RWPE1 (cell line): ENCODE data around the gene ASAP2.

Source experiments
- CTCF ChIA-PET: fragments of 350-600 bp; sonication (Branson Sonifier 250); formaldehyde crosslinking; extraction: SDS; loops from one replicate; lab custom pipeline; 2021; lab: Yijun Ruan, JAX
- POLR2A ChIA-PET: fragments of 400-600 bp; formaldehyde crosslinking; extraction: SDS; loops from one replicate; lab custom pipeline; 2020; ENCODE audit warnings: antibody characterized with exemption; ENCODE audit not compliant: low non-redundant PET; lab: Yijun Ruan, JAX
- DNase-seq: peaks from one replicate; pipeline ENCODE4 v3.0.0; 2012; ENCODE audit warnings: low spot score
- H3K27ac ChIP-seq: fragments of 450-650 bp; 2 replicates; pipeline ENCODE4 v1.5.1; 2017
- TF ChIP-seq, protein P1 (sequence below): fragments of 450-650 bp; conservative IDR thresholded peaks from 2 replicates; pipeline ENCODE4 v1.5.1; 2017; ENCODE audit warnings: low read depth, mild to moderate bottlenecking

The ASAP2 gene

DNA sequence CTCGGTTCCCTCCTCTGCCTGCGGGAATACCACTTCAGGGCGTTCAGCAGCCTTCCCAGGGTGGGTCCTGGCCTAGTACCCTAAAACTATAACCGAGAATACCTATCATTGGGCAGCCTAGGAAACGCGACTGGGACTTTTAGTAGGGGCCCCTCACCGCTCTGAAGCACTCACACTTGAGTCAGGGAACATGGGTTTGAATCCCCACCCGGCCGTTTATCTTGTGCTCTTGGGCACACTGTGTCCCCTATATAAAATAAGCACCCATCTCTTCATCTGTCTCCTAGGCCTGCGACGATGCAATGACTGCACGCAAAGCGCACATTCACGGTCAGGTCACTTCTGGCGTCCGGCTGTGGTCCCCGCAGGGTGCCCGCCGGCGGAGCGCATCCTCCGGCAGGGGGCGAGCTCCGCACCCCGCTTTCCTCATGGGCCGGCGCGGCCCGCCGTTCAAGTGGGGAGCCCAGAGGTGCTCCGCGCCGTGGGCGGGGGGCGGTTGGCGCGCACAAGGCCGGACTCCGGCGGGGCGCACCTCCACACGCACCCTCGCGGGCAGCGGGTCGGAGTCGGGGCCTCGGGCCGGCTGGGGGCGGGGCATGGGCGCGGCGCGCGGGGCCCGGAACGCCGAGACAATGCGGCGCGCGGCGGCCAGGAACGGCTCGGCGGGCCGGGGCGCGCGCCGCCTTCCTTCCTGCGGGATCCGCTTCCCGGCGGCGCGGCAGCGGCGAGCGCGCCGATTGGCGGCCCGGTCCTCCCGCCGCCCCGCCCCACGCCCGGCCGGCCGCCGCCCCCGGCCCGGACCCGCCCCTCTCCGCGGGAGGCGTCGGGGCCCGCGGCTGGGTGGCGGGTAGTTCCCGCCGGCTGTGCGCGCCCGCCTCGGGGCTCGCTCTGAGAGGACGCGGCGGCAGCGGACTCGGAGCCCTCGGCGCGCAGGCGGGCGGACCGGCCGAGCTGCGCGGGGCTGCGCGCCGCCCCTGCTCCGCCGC is at the start of gene ASAP2:
Gene ASAP2 (plus strand): TSS at position 850 of the 986 bp plus-strand sequence. CDS start 293 bp downstream, outside the sequence.
- H3K27ac ChIP-seq = peak within 1 kb of the TSS; percentile 89
- TF ChIP-seq, protein P1, sequence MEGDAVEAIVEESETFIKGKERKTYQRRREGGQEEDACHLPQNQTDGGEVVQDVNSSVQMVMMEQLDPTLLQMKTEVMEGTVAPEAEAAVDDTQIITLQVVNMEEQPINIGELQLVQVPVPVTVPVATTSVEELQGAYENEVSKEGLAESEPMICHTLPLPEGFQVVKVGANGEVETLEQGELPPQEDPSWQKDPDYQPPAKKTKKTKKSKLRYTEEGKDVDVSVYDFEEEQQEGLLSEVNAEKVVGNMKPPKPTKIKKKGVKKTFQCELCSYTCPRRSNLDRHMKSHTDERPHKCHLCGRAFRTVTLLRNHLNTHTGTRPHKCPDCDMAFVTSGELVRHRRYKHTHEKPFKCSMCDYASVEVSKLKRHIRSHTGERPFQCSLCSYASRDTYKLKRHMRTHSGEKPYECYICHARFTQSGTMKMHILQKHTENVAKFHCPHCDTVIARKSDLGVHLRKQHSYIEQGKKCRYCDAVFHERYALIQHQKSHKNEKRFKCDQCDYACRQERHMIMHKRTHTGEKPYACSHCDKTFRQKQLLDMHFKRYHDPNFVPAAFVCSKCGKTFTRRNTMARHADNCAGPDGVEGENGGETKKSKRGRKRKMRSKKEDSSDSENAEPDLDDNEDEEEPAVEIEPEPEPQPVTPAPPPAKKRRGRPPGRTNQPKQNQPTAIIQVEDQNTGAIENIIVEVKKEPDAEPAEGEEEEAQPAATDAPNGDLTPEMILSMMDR = peak; percentile 93
- peak; percentile 90 for DNase-seq
- ChIA-PET POLR2A (no interaction called here), CTCF (interaction anchor here (0.6 to 1.8 kb wide), 5 partner anchors 58 to 127 kb away, joined by 3 to 8 read pairs (median 4); no protein-coding TSS in a partner anchor)

DNA sequence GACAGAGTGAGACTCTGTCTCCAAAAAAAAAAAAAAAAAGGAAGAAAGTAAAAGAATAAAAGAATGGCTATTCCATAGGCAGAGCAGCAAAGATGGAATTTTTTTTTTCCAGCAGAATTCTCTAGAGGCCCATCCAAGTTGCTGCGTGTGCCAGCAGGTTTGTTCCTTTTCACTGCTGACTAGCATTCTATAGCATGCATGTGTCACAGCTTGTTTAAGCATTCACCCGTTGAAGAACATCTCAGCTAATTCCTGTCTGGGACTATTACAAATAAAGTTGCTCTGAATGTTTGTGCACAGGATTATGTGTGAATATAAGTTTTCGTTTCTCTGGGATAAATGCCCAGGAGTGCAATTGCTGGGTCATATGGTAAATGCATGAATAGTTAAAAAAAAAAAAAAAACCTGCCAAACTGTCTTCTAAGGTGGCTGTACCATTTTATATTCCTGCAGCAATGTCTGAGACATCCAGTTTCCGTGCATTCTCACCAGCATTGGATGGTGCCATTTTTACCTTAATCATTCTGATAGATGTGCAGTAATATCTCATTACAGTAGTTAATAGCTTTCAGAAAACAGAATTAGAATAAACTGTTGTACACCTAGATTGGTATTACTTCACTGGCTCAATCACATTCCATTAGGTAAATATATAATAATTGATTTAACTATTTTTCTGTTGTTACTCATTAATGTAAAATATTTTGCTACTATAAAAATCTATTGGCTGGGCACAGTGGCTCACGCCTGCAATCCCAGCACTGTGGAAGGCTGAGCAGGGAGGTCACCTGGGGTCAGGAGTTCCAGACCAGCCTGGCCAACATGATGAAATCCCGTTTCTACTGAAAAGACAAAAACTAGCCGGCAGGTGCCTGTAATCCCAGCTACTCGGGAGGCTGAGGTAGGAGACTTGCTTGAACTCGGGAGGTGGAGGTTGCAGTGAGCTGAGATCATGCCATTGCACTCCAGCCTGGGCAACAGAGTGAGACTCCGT is 47.5 kb upstream of the ASAP2 start:
- DNase-seq = peak; percentile 38
- CTCF ChIA-PET = no interaction called here
- TF ChIP-seq, protein P1 = no peak
- no peak overlapping the region for H3K27ac ChIP-seq
- POLR2A ChIA-PET = interaction anchor here (0.6 to 0.7 kb wide), 2 partner anchors 14 to 73 kb away, joined by 4 to 6 read pairs; no protein-coding TSS in a partner anchor

DNA sequence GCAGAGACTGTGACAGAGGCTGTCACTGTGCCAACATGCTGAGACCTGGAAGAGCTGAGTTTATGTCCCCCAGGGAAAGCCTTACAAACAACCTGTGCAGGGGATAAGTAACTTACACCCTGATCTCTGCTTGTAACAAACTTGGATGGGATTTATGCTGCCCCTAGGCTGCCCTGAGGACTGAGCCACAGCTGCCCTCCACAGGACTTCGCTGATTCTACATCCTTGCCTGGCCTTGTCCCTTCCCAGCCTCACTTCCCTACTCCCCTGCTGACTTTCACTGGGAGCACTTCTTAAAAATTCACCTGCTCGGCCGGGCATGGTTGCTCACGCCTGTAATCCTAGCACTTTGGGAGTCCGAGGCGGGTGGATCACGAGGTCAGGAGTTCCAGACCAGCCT is 45.9 kb upstream of the ASAP2 start:
- ChIA-PET CTCF (interaction anchor here (0.7 to 0.9 kb wide), 3 partner anchors 11 to 58 kb away, joined by 3 to 5 read pairs (median 5); no protein-coding TSS in a partner anchor), POLR2A (no interaction called here)
- DNase-seq = no peak
- H3K27ac ChIP-seq = no peak overlapping the region
- TF ChIP-seq, protein P1 = no peak

DNA sequence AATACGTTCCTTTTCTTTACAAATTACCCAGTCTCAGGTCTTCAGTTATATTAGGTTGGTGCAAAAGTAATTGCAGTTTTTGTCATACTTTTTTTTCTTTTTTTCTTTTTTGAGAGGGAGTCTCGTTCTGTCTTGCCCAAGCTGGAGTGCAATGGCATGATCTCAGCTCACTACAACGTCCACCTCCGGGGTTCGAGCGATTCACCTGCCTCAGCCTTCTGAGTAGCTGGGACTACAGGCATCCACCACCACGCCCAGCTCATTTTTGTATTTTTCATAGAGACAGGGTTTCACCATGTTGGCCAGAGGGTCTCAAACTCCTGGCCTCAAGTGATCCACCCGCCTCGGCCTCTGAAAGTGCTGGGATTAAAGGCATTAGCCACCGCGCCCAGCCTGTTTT is 43.8 kb upstream of the ASAP2 start:
- ChIA-PET CTCF (interaction anchor here (0.6 to 0.7 kb wide), 3 partner anchors 68 to 418 kb away, joined by 3 to 6 read pairs (median 3); no protein-coding TSS in a partner anchor), POLR2A (no interaction called here)
- no peak for DNase-seq
- TF ChIP-seq, protein P1 = no peak
- peak overlapping the region; percentile 75 for H3K27ac ChIP-seq

DNA sequence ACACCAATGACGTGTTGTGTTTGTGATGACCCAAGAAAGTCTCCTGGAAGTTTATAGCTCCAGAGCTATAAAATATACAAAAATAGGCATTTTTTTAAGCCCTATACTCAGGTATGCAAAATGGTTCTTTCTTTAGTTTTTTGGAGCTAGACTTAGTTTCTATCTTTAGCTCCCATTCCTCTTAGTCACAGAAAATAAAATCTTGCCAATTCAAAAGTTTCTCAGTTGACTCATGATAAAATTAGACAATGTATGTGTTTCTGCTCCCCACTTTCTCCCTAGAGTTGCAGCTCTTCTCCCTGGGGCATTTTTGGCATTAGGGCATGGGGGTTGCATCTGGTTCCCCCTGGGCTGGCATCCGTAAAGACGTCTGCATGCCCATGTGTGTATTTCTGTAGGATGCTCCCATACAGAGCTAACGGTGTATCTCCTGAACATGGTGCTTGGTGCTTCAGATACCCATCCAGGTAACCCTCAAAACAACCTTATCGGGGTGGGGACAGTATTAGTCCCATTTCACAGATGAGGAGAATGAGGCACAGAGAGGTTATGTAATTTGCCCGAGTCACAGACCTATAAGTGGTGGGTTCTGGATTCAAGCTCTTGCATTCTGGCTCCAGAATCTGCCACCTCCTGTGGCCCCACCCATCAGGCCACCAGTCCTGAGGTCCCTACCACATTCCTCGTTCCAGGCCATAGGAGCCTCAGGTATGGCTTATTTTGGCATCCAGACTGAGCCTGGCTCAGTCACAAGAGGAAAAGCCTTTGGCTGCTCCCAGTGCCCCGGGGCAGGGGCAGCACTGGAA is 43.1 kb upstream of the ASAP2 start:
- peak overlapping the region; percentile 75 for H3K27ac ChIP-seq
- peak; percentile 24 for DNase-seq
- ChIA-PET POLR2A (no interaction called here), CTCF (interaction anchor here (0.6 to 0.7 kb wide), 3 partner anchors 67 to 417 kb away, joined by 3 to 6 read pairs (median 3); no protein-coding TSS in a partner anchor)
- TF ChIP-seq, protein P1 = no peak
